Endodermal cell (in vitro differentiated cells): ENCODE results near the gene PRKAA1. TPM values are rescaled to one million over a fixed set of nuclear protein-coding genes. Genes with fewer than 3 reads are reported as not detected.
A peak's percentile ranks its signal among the peaks of the same experiment; 100 is the strongest.
"Not testable (repeated sequence)": the region's sequence is repeated elsewhere in the genome, so short reads cannot be mapped to it uniquely, and the experiment has no call there.

Experiments used
- DNase-seq: peaks from one replicate; pipeline ENCODE4 v3.0.0-alpha.2; 2017
- H3K27ac ChIP-seq: 2 replicates; pipeline ENCODE4 v1.5.1; 2013; ENCODE audit warnings: mild to moderate bottlenecking, low read depth, low read length, moderate library complexity
- H3K27me3 ChIP-seq: 2 replicates; pipeline ENCODE4 v1.6.1; 2013; ENCODE audit warnings: mild to moderate bottlenecking, low read length, moderate library complexity; ENCODE audit not compliant: insufficient read depth, control insufficient read depth, poor library complexity, severe bottlenecking
- H3K36me3 ChIP-seq: 2 replicates; pipeline ENCODE4 v1.7.0; 2013; ENCODE audit warnings: mild to moderate bottlenecking, low read length, moderate library complexity; ENCODE audit not compliant: control insufficient read depth, insufficient read depth
- H3K4me1 ChIP-seq: one replicate; pipeline ENCODE4 v1.7.0; 2013; ENCODE audit warnings: low read length; ENCODE audit not compliant: control insufficient read depth, insufficient read depth
- H3K4me3 ChIP-seq: 2 replicates; pipeline ENCODE4 v1.5.1; 2013; ENCODE audit warnings: mild to moderate bottlenecking, low read length, moderate library complexity
- H3K9ac ChIP-seq: 2 replicates; pipeline ENCODE4 v1.6.1; 2013; ENCODE audit warnings: mild to moderate bottlenecking, low read length, moderate library complexity; ENCODE audit not compliant: poor library complexity, severe bottlenecking; ENCODE audit errors: extremely low read depth
- H3K9me3 ChIP-seq: 2 replicates; pipeline ENCODE4 v1.6.1; 2013; ENCODE audit warnings: mild to moderate bottlenecking, low read length, moderate library complexity; ENCODE audit not compliant: control insufficient read depth
- H3K27ac Mint-ChIP-seq: 2 replicates; pipeline ENCODE4 v1.8.0; 2020; ENCODE audit warnings: mixed read lengths
- H3K27me3 Mint-ChIP-seq: 2 replicates; pipeline ENCODE4 v1.8.0; 2021; ENCODE audit warnings: mild to moderate bottlenecking, mixed read lengths; ENCODE audit not compliant: insufficient read depth
- H3K36me3 Mint-ChIP-seq: 2 replicates; pipeline ENCODE4 v1.8.0; 2020; ENCODE audit warnings: low read depth, mixed read lengths
- H3K4me1 Mint-ChIP-seq: 2 replicates; pipeline ENCODE4 v1.8.0; 2020; ENCODE audit warnings: mixed read lengths
- H3K4me3 Mint-ChIP-seq: 2 replicates; pipeline ENCODE4 v1.8.0; 2020; ENCODE audit warnings: mild to moderate bottlenecking, moderate library complexity, mixed read lengths
- H3K9me3 Mint-ChIP-seq: 2 replicates; pipeline ENCODE4 v1.8.0; 2020; ENCODE audit warnings: mild to moderate bottlenecking, mixed read lengths
- WGBS, 2 experiments: methylation state at CpG; one replicate each; pipeline versions ENCODE4 v1.1.5 to v1.1.7; 2013; ENCODE audit warnings: missing lambda C conversion rate in 2 of 2, mixed read lengths in 1 of 2; ENCODE audit not compliant: insufficient coverage in 1 of 2, insufficient read length in 1 of 2; 5-methylcytosine and 5-hydroxymethylcytosine counted together
- total RNA-seq, 2 donors: library from RNA; stranded (reverse); fragmentation: NEBNext Ultra II Directional in 1 of 2; extraction: Animal tissue kit (Norgen Biotek cat#: 25700) in 1 of 2; gene quantifications; 2 replicates in 1 of 2; 3 replicates in 1 of 2; pipeline ENCODE4 v1.2.1, GENCODE V29; 2021
- TF ChIP-seq, protein P1 (sequence below): fragments of 200-600 bp; sonication (generic); conservative IDR thresholded peaks from 2 replicates; pipeline ENCODE4 v1.5.0; 2021; ENCODE audit warnings: antibody characterized with exemption, mild to moderate bottlenecking

The PRKAA1 gene
- total RNA-seq, 2 donors from 2014 or later, result 47.7 to 50.4 TPM

DNA sequence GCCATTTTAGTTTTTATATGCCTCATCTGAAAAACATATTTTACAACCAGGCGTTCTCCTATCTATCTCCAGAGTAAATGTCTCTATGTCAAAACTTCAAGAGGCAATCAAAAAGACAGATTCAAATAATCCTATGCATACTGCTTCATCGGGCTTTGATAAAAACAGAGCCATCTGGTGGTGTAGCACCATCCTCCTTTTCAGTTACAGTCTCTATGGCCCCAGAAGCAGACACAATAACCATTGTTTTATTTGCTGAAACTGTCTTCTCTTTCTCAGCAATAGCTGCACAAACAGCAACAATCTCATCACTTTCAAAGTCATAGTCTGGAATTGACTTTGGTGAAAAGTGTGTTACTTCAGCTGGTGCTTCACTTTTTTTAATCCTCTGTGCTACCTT, 82.2 kb downstream of the PRKAA1 start:
- H3K27me3 ChIP-seq, result no peaks in the 10 kb centered on the region
- no peak overlapping the region for H3K27ac ChIP-seq
- peaks cover 35% of the 10 kb centered on the region for H3K36me3 Mint-ChIP-seq
- no peak overlapping the region for H3K4me3 ChIP-seq
- H3K4me3 Mint-ChIP-seq, result no peak overlapping the region
- H3K27me3 Mint-ChIP-seq, result no peaks in the 10 kb centered on the region
- no peak overlapping the region for H3K27ac Mint-ChIP-seq
- no peaks in the 10 kb centered on the region for H3K4me1 ChIP-seq
- no peaks in the 10 kb centered on the region for H3K4me1 Mint-ChIP-seq
- no peak for DNase-seq
- peaks cover 7% of the 10 kb centered on the region for H3K9me3 Mint-ChIP-seq
- WGBS, 2 experiments, result 43 to 49% methylated on average over 2 of the region's 2 CpGs
- TF ChIP-seq, protein P1, sequence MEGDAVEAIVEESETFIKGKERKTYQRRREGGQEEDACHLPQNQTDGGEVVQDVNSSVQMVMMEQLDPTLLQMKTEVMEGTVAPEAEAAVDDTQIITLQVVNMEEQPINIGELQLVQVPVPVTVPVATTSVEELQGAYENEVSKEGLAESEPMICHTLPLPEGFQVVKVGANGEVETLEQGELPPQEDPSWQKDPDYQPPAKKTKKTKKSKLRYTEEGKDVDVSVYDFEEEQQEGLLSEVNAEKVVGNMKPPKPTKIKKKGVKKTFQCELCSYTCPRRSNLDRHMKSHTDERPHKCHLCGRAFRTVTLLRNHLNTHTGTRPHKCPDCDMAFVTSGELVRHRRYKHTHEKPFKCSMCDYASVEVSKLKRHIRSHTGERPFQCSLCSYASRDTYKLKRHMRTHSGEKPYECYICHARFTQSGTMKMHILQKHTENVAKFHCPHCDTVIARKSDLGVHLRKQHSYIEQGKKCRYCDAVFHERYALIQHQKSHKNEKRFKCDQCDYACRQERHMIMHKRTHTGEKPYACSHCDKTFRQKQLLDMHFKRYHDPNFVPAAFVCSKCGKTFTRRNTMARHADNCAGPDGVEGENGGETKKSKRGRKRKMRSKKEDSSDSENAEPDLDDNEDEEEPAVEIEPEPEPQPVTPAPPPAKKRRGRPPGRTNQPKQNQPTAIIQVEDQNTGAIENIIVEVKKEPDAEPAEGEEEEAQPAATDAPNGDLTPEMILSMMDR, result peak; percentile 53
- no peak overlapping the region for H3K9ac ChIP-seq
- H3K9me3 ChIP-seq, result peaks cover 14% of the 10 kb centered on the region
- peaks cover 16% of the 10 kb centered on the region for H3K36me3 ChIP-seq

- DNase-seq, result no peak
- H3K27ac Mint-ChIP-seq, result no peak overlapping the region
Observed at GRCh38 chr5:40714001-40714400, 84.2 kb downstream of the PRKAA1 start.

DNA sequence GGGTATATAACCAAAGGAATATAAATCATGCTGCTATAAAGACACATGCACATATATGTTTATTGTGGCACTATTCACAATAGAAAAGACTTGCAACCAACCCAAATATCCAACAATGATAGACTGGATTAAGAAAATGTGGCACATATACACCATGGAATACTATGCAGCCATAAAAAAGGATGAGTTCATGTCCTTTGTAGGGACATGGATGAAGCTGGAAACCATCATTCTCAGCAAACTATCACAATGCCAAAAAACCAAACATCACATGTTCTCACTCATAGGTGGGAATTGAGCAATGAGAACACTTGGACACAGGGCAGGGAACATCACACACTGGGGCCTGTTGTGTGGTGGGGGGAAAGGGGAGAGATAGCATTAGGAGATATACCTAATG, 87.6 kb downstream of the PRKAA1 start:
- DNase-seq, H3K9me3 ChIP-seq, H3K27ac ChIP-seq, H3K36me3 ChIP-seq, H3K4me3 Mint-ChIP-seq, H3K27me3 ChIP-seq, H3K27ac Mint-ChIP-seq, H3K27me3 Mint-ChIP-seq, H3K4me1 Mint-ChIP-seq, H3K4me1 ChIP-seq, H3K4me3 ChIP-seq, H3K9ac ChIP-seq: not testable (repeated sequence)
- Mint-ChIP-seq H3K9me3 (peaks cover 12% of the 10 kb centered on the region), H3K36me3 (peaks cover 14% of the 10 kb centered on the region)

More at GRCh38 chr5:40714001-40714400, 84.2 kb downstream of the PRKAA1 start:
- Histone ChIP-seq H3K36me3 (peaks cover 11% of the 10 kb centered on the region), H3K4me1 (no peaks in the 10 kb centered on the region), H3K27me3 (no peaks in the 10 kb centered on the region), H3K4me3 (no peak overlapping the region), H3K9ac (no peak overlapping the region), H3K9me3 (peaks cover 9% of the 10 kb centered on the region), H3K27ac (no peak overlapping the region)
- Mint-ChIP-seq H3K9me3 (peaks cover 12% of the 10 kb centered on the region), H3K4me3 (no peak overlapping the region), H3K27me3 (no peaks in the 10 kb centered on the region), H3K36me3 (peaks cover 27% of the 10 kb centered on the region), H3K4me1 (no peaks in the 10 kb centered on the region)
- TF ChIP-seq, protein P1, result no peak

Other genes starting within 250 kb of the PRKAA1 start
- under 1 TPM; 0.15 to 0.71 TPM for gene PTGER4, start 118.5 kb downstream of the PRKAA1 start, total RNA-seq
- 10 to 100 TPM; 13.5 to 19.3 TPM for gene TTC33, start 42.4 kb downstream of the PRKAA1 start, total RNA-seq
- gene RPL37, start 36.8 kb upstream of the PRKAA1 start, total RNA-seq, result 1,000 to 10,000 TPM; 1,411 to 1,439 TPM
- gene CARD6, start 43.0 kb upstream of the PRKAA1 start, total RNA-seq, result under 1 TPM; 0.13 TPM
- gene C7, start 111.1 kb upstream of the PRKAA1 start, total RNA-seq, result 1 to 10 TPM in 1 of 2 donors, under 1 TPM in 1; 0.88 to 2.7 TPM